ENCODE results near the gene OGFRL1. TPM values are rescaled to one million over a fixed set of nuclear protein-coding genes. Genes with fewer than 3 reads are reported as not detected.

Gene OGFRL1
- total RNA-seq, 1 experiment from 2014 or later = 8.0 TPM

DNA sequence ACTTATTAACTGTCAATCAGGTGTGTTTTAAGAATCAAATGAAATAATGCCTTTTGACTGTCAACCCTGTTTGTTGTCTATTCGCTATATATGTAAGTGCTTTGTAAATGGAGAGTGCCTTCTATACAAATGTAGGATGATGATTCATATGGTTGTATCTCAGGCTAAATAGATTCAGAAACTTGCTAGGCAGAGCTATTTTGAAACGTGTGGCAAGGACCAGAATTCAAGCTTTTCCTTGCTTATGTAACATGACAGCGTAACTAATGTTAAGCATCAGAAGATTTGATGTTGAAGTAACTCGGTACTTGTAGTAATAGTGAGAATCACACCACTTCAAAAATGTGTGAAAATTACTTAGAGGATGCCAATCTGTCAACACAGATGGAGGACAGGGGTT, 3.4 kb downstream of the OGFRL1 start:
- TF ChIP-seq CTCF (conservative IDR thresholded peaks at IDR 0.05; ENCODE audit: low read depth, low read length) (no peak), EZH2 (IDR thresholded peaks at IDR 0.05; ENCODE audit: borderline replicate concordance, low read depth, low read length, poor library complexity, severe bottlenecking) (no peak)
- ChIA-PET CTCF (no interaction called here), POLR2A (ENCODE audit: low non-redundant PET) (no interaction called here)
- no TSS peak for BruUV-seq (replicated peaks)
- DNase-seq (ENCODE audit: low spot score) = no peak
- Histone ChIP-seq H3K36me3 (ENCODE audit: insufficient read depth, low read length, poor library complexity, severe bottlenecking) (no peaks in the 10 kb centered on the region), H3K27ac (ENCODE audit: low read depth, low read length, poor library complexity, severe bottlenecking) (no peak overlapping the region), H3K4me3 (ENCODE audit: low read depth, low read length, poor library complexity, severe bottlenecking) (no peak overlapping the region), H3K9me3 (ENCODE audit: low read depth, low read length, poor library complexity, severe bottlenecking) (no peaks in the 10 kb centered on the region), H3K4me1 (ENCODE audit: insufficient read depth, low read length, poor library complexity, severe bottlenecking) (peaks cover 7% of the 10 kb centered on the region), H3K27me3 (replicated peaks; ENCODE audit: insufficient read depth, low read depth, low read length, poor library complexity) (no peaks in the 10 kb centered on the region)
- intact Hi-C loops (cut with micrococcal nuclease; ENCODE audit: unreplicated experiment) = no loop called here

- H3K27ac ChIP-seq (ENCODE audit: low read depth, low read length, poor library complexity, severe bottlenecking) = no peak overlapping the region
- BruUV-seq (replicated peaks) = no TSS peak
- H3K27me3 ChIP-seq (replicated peaks; ENCODE audit: insufficient read depth, low read depth, low read length, poor library complexity) = no peaks in the 10 kb centered on the region
- H3K4me1 ChIP-seq (ENCODE audit: insufficient read depth, low read length, poor library complexity, severe bottlenecking) = peaks cover 7% of the 10 kb centered on the region
- no peak overlapping the region for H3K4me3 ChIP-seq (ENCODE audit: low read depth, low read length, poor library complexity, severe bottlenecking)
- ChIA-PET POLR2A (ENCODE audit: low non-redundant PET) (no interaction called here), CTCF (no interaction called here)
- DNase-seq (ENCODE audit: low spot score) = no peak
- no peaks in the 10 kb centered on the region for H3K9me3 ChIP-seq (ENCODE audit: low read depth, low read length, poor library complexity, severe bottlenecking)
- peaks cover 4% of the 10 kb centered on the region for H3K36me3 ChIP-seq (ENCODE audit: insufficient read depth, low read length, poor library complexity, severe bottlenecking)
- no peak for TF ChIP-seq EZH2 (IDR thresholded peaks at IDR 0.05; ENCODE audit: borderline replicate concordance, low read depth, low read length, poor library complexity, severe bottlenecking)
- TF ChIP-seq CTCF (conservative IDR thresholded peaks at IDR 0.05; ENCODE audit: low read depth, low read length) = no peak
- intact Hi-C loops (cut with micrococcal nuclease; ENCODE audit: unreplicated experiment) = no loop called here
These were observed 5.5 kb downstream of the OGFRL1 start for GRCh38 chr6:71294121-71294523.

DNA sequence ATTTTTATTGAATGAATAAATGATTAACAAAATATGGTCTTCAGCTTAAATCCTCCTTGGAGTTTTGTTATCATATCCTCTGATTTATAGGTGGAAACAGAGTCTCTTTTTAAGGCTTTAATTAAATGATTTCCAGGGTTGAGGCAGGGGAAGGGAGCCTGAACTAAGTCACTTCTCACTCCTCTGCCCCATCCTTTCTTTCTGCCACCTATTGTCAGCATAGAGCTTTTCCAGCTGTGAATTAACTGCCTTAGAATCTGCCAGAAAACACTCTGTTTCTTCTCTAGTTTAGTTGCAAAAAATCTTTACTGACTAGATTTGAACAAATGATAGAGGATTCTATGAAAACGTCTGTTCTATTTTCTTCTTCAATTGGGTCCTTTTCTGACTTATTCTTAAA, 9.8 kb downstream of the OGFRL1 start:
- H3K27me3 ChIP-seq (replicated peaks; ENCODE audit: insufficient read depth, low read depth, low read length, poor library complexity) = no peaks in the 10 kb centered on the region
- no peak overlapping the region for H3K27ac ChIP-seq (ENCODE audit: low read depth, low read length, poor library complexity, severe bottlenecking)
- BruUV-seq (replicated peaks) = no TSS peak
- TF ChIP-seq EZH2 (IDR thresholded peaks at IDR 0.05; ENCODE audit: borderline replicate concordance, low read depth, low read length, poor library complexity, severe bottlenecking) = no peak
- no peak for TF ChIP-seq CTCF (conservative IDR thresholded peaks at IDR 0.05; ENCODE audit: low read depth, low read length)
- intact Hi-C loops (cut with micrococcal nuclease; ENCODE audit: unreplicated experiment) = no loop called here
- CTCF ChIA-PET = no interaction called here
- H3K9me3 ChIP-seq (ENCODE audit: low read depth, low read length, poor library complexity, severe bottlenecking) = no peaks in the 10 kb centered on the region
- no peaks in the 10 kb centered on the region for H3K4me1 ChIP-seq (ENCODE audit: insufficient read depth, low read length, poor library complexity, severe bottlenecking)
- DNase-seq (ENCODE audit: low spot score) = no peak
- POLR2A ChIA-PET (ENCODE audit: low non-redundant PET) = interaction anchor here (0.7 kb wide), 1 partner anchor 10 kb away, joined by 3 read pairs; the partner anchor contains the start of gene OGFRL1
- H3K36me3 ChIP-seq (ENCODE audit: insufficient read depth, low read length, poor library complexity, severe bottlenecking) = peaks cover 4% of the 10 kb centered on the region
- H3K4me3 ChIP-seq (ENCODE audit: low read depth, low read length, poor library complexity, severe bottlenecking) = no peak overlapping the region

Measured in A673 (cell line).